HUES6 (cell line): ENCODE data around the gene MAML2.
A peak's percentile ranks its signal among the peaks of the same experiment; 100 is the strongest.

Experiments
- H3K27ac ChIP-seq: 2 replicates; pipeline ENCODE4 v1.7.0; 2013; ENCODE audit warnings: low read depth, mild to moderate bottlenecking, low read length, inconsistent platforms
- H3K27me3 ChIP-seq: 2 replicates; pipeline ENCODE4 v1.6.1; 2013; ENCODE audit warnings: low read length; ENCODE audit not compliant: control insufficient read depth, insufficient read depth
- H3K36me3 ChIP-seq: 2 replicates; pipeline ENCODE4 v1.6.1; 2013; ENCODE audit warnings: low read length; ENCODE audit not compliant: control insufficient read depth, insufficient read depth
- H3K4me1 ChIP-seq: 2 replicates; pipeline ENCODE4 v1.6.1; 2013; ENCODE audit warnings: low read length; ENCODE audit not compliant: control insufficient read depth, insufficient read depth
- H3K4me3 ChIP-seq: 2 replicates; pipeline ENCODE4 v1.5.1; 2013; ENCODE audit warnings: low read depth, low read length
- H3K9ac ChIP-seq: one replicate; pipeline ENCODE4 v1.6.1; 2013; ENCODE audit warnings: mild to moderate bottlenecking, low read length
- H3K9me3 ChIP-seq: 2 replicates; pipeline ENCODE4 v1.6.1; 2013; ENCODE audit warnings: low read depth, low read length; ENCODE audit not compliant: control insufficient read depth, insufficient read depth

The MAML2 gene

DNA sequence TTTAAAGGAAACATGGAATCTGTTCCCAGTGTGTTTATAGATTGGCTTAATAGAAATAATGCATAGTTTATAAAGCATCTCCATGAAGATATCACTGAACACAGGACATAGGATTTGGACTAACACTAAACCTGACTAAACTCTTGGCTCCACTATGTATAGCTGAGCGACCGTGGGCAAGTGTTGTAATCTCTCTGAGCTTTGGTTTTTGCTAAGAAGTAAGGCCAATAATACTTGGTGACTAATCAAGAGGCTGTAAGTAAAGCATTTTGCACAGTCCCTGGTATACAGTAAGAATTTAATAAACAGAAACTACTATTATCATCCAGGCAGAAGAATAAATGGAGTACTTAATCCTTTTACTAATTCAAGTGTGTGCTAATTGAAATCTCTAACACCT is 293.6 kb downstream of the MAML2 start:
- H3K4me1 ChIP-seq: peaks cover 10% of the 10 kb centered on the region
- H3K27me3 ChIP-seq: no peaks in the 10 kb centered on the region
- no peak overlapping the region for H3K9ac ChIP-seq
- H3K36me3 ChIP-seq: no peaks in the 10 kb centered on the region
- H3K4me3 ChIP-seq: no peak overlapping the region
- H3K9me3 ChIP-seq: no peaks in the 10 kb centered on the region
- H3K27ac ChIP-seq: no peak overlapping the region

GRCh38 chr11:96045622-96046456 is 297.2 kb downstream of the MAML2 start:
- Histone ChIP-seq H3K4me1 (peaks cover 10% of the 10 kb centered on the region), H3K9ac (no peak overlapping the region), H3K36me3 (no peaks in the 10 kb centered on the region), H3K9me3 (no peaks in the 10 kb centered on the region), H3K4me3 (no peak overlapping the region), H3K27ac (no peak overlapping the region), H3K27me3 (no peaks in the 10 kb centered on the region)

GRCh38 chr11:96044747-96045146 is 298.2 kb downstream of the MAML2 start:
- Histone ChIP-seq H3K9ac (no peak overlapping the region), H3K9me3 (no peaks in the 10 kb centered on the region), H3K4me3 (no peak overlapping the region), H3K27ac (no peak overlapping the region), H3K36me3 (no peaks in the 10 kb centered on the region), H3K27me3 (no peaks in the 10 kb centered on the region), H3K4me1 (peaks cover 10% of the 10 kb centered on the region)

DNA sequence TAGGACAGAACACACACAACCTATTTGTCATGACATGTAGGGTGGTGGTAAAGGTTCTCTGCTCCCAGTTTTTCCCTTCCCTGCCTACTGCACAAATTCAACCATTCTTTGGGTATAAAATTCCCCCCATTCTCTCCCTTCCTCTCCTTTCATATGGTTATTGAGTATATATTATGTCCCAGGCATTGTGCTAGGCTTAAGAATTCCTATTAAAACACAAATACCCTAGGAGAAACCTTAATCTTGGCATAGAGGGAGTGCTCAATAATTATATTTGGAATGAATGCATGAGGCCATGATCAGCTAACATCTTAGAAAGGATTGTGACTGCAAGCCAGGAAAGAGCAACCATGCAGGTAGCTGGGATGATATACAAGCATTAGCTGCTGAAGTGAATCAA is 298.7 kb downstream of the MAML2 start:
- H3K9ac ChIP-seq: no peak overlapping the region
- H3K27me3 ChIP-seq: no peaks in the 10 kb centered on the region
- no peaks in the 10 kb centered on the region for H3K9me3 ChIP-seq
- no peaks in the 10 kb centered on the region for H3K36me3 ChIP-seq
- no peak overlapping the region for H3K27ac ChIP-seq
- no peak overlapping the region for H3K4me3 ChIP-seq
- H3K4me1 ChIP-seq: peaks cover 10% of the 10 kb centered on the region

DNA sequence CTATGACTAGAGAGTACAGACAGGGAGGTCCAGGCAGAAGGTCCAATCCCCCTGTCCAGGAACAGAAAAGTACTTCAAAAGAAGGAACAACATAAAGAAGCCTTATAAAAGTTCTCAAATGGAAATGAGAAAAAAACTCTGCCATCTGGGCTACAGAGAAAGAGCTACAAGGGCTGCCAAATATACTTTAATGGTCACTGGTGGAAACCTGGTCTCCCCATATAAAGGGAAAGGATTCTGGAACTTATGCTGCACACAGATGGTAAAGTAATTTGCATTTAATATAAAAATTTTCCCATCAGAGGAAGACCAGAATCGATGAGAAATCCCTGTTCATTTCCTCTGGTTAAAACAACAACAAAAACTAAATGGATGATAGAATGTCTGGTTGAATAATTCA is 299.7 kb downstream of the MAML2 start:
- Histone ChIP-seq H3K9ac (no peak overlapping the region), H3K9me3 (no peaks in the 10 kb centered on the region), H3K4me1 (peaks cover 10% of the 10 kb centered on the region), H3K27me3 (no peaks in the 10 kb centered on the region), H3K4me3 (no peak overlapping the region), H3K36me3 (no peaks in the 10 kb centered on the region), H3K27ac (no peak overlapping the region)

- H3K27ac ChIP-seq: no peak overlapping the region
- H3K36me3 ChIP-seq: no peaks in the 10 kb centered on the region
- peaks cover 28% of the 10 kb centered on the region; the same call in 1 of the 2 replicates for H3K4me1 ChIP-seq
- no peak overlapping the region for H3K9ac ChIP-seq
- no peaks in the 10 kb centered on the region for H3K27me3 ChIP-seq
- H3K9me3 ChIP-seq: no peaks in the 10 kb centered on the region
- H3K4me3 ChIP-seq: no peak overlapping the region
Observed at GRCh38 chr11:96038046-96038445, 304.9 kb downstream of the MAML2 start.

GRCh38 chr11:96037405-96037949 is 305.5 kb downstream of the MAML2 start:
- Histone ChIP-seq H3K9ac (no peak overlapping the region), H3K36me3 (no peaks in the 10 kb centered on the region), H3K27me3 (no peaks in the 10 kb centered on the region), H3K4me3 (no peak overlapping the region), H3K9me3 (no peaks in the 10 kb centered on the region), H3K27ac (peak overlapping the region; percentile 12; the same call in 1 of the 2 replicates), H3K4me1 (peaks cover 28% of the 10 kb centered on the region; the same call in 1 of the 2 replicates)

- Histone ChIP-seq H3K9me3 (no peaks in the 10 kb centered on the region), H3K27ac (peak overlapping the region; percentile 12; the same call in 1 of the 2 replicates), H3K4me3 (no peak overlapping the region), H3K9ac (no peak overlapping the region), H3K4me1 (peaks cover 28% of the 10 kb centered on the region; the same call in 1 of the 2 replicates), H3K36me3 (no peaks in the 10 kb centered on the region), H3K27me3 (no peaks in the 10 kb centered on the region)
Observed at GRCh38 chr11:96036863-96037262, 306.1 kb downstream of the MAML2 start.

- Histone ChIP-seq H3K9me3 (no peaks in the 10 kb centered on the region), H3K27me3 (no peaks in the 10 kb centered on the region), H3K4me1 (peaks cover 28% of the 10 kb centered on the region; the same call in 1 of the 2 replicates), H3K9ac (no peak overlapping the region), H3K4me3 (no peak overlapping the region), H3K27ac (no peak overlapping the region), H3K36me3 (no peaks in the 10 kb centered on the region)
Observed at GRCh38 chr11:96035740-96036078, 307.3 kb downstream of the MAML2 start.

DNA sequence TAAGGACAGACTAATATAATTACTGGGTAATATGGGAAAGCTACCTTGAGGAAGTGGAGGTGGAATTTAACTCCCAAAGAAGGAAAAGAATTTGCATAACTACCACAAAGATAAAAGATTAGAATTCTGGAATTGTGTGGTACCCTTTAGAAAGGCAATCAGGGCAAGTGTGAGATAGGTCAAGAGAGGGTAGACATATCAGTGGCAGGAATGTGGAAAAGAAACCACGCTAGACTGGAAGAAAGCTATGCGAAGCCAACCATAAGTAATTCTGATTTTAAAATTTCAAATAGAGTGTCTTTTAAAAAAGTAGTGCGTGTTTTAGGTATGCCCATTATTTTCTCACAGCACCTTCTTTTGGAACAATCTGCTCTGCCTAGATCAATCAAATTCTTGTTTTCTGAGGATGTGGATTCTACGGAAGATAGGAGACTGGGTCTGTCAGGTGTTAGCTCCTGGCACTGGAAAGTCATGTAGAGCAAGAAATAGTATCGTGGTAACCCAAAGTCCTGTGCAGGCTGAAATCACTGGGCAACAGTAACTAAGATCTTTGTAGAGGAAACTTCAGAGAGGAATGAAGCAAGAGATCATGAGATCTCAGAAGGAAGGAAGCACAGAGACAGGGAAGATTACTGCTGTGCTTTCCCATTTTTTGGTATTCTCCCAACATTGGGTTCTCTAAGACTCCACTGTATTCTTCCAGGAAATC is 307.8 kb downstream of the MAML2 start:
- Histone ChIP-seq H3K36me3 (no peaks in the 10 kb centered on the region), H3K27me3 (no peaks in the 10 kb centered on the region), H3K27ac (no peak overlapping the region), H3K9me3 (no peaks in the 10 kb centered on the region), H3K9ac (no peak overlapping the region), H3K4me3 (no peak overlapping the region), H3K4me1 (peaks cover 28% of the 10 kb centered on the region; the same call in 1 of the 2 replicates)

DNA sequence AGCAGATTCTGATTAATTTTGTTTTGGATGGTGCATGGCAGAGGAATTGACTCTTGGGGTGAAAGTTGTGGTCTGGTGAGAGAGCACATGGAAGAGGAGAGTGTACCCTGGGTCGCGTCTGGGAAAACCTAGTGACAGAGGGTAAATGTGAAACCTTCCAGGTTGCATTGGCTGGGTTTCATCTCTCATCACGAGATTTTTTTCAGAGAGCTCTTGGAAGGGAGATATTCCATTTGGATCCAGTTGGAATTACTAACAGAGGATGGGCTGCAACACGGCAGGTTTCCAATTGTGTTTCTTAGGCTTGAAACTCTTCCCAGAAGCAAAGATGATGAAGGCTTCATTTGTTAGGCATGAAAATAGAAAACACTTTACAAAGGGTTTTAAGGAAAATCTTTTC is 309.4 kb downstream of the MAML2 start:
- peaks cover 28% of the 10 kb centered on the region; the same call in 1 of the 2 replicates for H3K4me1 ChIP-seq
- H3K4me3 ChIP-seq: no peak overlapping the region
- no peaks in the 10 kb centered on the region for H3K36me3 ChIP-seq
- no peaks in the 10 kb centered on the region for H3K9me3 ChIP-seq
- no peaks in the 10 kb centered on the region for H3K27me3 ChIP-seq
- no peak overlapping the region for H3K9ac ChIP-seq
- no peak overlapping the region for H3K27ac ChIP-seq
